ENCODE data around the gene SLC51B.
A peak's percentile ranks its signal among the peaks of the same experiment; 100 is the strongest.
"Not testable (repeated sequence)": the region's sequence is repeated elsewhere in the genome, so short reads cannot be mapped to it uniquely, and the experiment has no call there.

SLC51B gene

GRCh38 chr15:65095747-65096104, 50.5 kb downstream of the SLC51B start:
- no peak overlapping the region for H3K4me3 ChIP-seq (ENCODE audit: low read length)
- no peak for TF ChIP-seq CTCF (conservative IDR thresholded peaks at IDR 0.05; ENCODE audit: low read length)
- no peak for DNase-seq (ENCODE audit: low read depth)

GRCh38 chr15:65096481-65097385, 51.5 kb downstream of the SLC51B start:
- H3K4me3 ChIP-seq (ENCODE audit: low read length), result no peak overlapping the region
- no peak for TF ChIP-seq CTCF (conservative IDR thresholded peaks at IDR 0.05; ENCODE audit: low read length)
- DNase-seq (ENCODE audit: low read depth), result no peak

- TF ChIP-seq CTCF (conservative IDR thresholded peaks at IDR 0.05; ENCODE audit: low read length), result no peak
- no peak for DNase-seq (ENCODE audit: low read depth)
- no peak overlapping the region for H3K4me3 ChIP-seq (ENCODE audit: low read length)
These were observed 52.6 kb downstream of the SLC51B start for GRCh38 chr15:65097651-65098263.

GRCh38 chr15:65099336-65099735, 54.1 kb downstream of the SLC51B start:
- no peak overlapping the region for H3K4me3 ChIP-seq (ENCODE audit: low read length)
- no peak for DNase-seq (ENCODE audit: low read depth)
- no peak for TF ChIP-seq CTCF (conservative IDR thresholded peaks at IDR 0.05; ENCODE audit: low read length)

GRCh38 chr15:65099801-65100200, 54.6 kb downstream of the SLC51B start:
- H3K4me3 ChIP-seq (ENCODE audit: low read length); DNase-seq (ENCODE audit: low read depth): not testable (repeated sequence)

GRCh38 chr15:65100442-65100841, 55.3 kb downstream of the SLC51B start:
- DNase-seq (ENCODE audit: low read depth), result no peak
- TF ChIP-seq CTCF (conservative IDR thresholded peaks at IDR 0.05; ENCODE audit: low read length), result no peak
- H3K4me3 ChIP-seq (ENCODE audit: low read length), result no peak overlapping the region

GRCh38 chr15:65101411-65101890, 56.3 kb downstream of the SLC51B start:
- no peak overlapping the region for H3K4me3 ChIP-seq (ENCODE audit: low read length)
- peak; percentile 56 for DNase-seq (ENCODE audit: low read depth)
- peak; percentile 76 for TF ChIP-seq CTCF (conservative IDR thresholded peaks at IDR 0.05; ENCODE audit: low read length)
